GM12874 (cell line): Measurements from ENCODE around the gene LRRN2.

Source experiments
- CTCF ChIP-seq: IDR thresholded peaks from 2 replicates; pipeline ENCODE4 v1.5.1; 2011; ENCODE audit warnings: low read depth, mild to moderate bottlenecking, control low read depth, low read length, moderate library complexity; ENCODE audit not compliant: insufficient read depth

The LRRN2 gene

GRCh38 chr1:204716660-204717059 is 31.1 kb upstream of the LRRN2 start:
- no peak for TF ChIP-seq CTCF

- no peak for TF ChIP-seq CTCF
Measured at GRCh38 chr1:204714861-204715511, 29.4 kb upstream of the LRRN2 start.

- TF ChIP-seq CTCF: no peak
Measured at GRCh38 chr1:204714194-204714860, 28.8 kb upstream of the LRRN2 start.

- TF ChIP-seq CTCF: no peak
Measured at GRCh38 chr1:204713541-204713940, 28.0 kb upstream of the LRRN2 start.

GRCh38 chr1:204712708-204713430 is 27.3 kb upstream of the LRRN2 start:
- TF ChIP-seq CTCF: no peak

GRCh38 chr1:204711947-204712701 is 26.6 kb upstream of the LRRN2 start:
- no peak for TF ChIP-seq CTCF
